Stimulated activated CD4-positive, alpha-beta T cell treated with anti-CD3 and anti-CD28 coated beads, Interleukin-2, amount 100 ng/mL, for 48 hours (primary cell): ENCODE results near the gene GINM1.

Experiments used
- DNase-seq, 2 donors: peaks; one replicate each; pipeline ENCODE4 v3.0.0-alpha.2; 2020

The GINM1 gene

DNA sequence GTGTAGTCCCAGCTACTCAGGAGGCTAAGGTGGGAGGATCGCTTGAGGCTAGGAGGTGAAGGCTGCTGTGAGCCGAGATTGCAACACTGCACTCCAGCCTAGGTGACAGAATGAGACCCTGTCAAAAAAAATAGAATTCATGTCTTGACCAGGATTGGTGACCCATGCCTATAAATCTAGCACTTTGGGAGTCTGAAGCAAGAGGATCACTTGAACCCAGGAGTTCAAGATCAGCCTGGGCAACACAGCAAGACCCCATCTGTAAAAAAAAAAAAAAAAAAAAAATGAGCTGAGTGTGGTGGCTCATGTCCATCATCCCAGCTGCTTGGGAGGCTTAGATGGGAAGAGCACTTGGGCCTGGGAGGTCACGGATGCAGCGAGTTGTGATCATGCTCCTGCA lies 34.3 kb downstream of the GINM1 start:
- no peak for DNase-seq

DNA sequence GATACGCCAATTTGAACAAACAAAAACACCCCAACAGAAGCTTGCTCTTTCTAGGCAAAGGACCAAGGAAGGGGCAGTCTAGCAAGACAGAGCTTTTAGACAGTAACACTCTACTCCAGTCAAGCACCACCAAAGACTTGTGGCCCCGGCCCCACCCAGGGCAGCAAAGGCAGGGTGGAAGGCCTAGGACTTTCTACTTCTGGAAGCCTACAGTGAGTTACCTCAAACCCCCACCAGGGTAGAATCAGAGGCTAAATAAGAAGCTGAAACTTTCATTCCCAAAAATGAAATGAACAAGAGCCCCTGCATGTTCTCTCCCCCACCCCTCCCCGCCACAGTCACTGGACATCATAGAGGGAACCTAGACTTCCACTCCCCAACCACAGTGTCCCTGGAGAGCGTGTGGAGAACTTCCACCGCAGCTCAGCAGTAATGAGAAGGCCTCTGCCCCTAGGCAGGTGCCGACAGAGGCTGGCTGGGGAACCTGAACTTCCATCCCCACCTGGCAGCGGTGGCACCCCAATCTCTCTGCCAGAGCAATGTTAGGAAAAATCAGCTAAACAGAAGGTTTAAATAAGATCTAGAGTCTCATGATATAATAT lies 42.3 kb downstream of the GINM1 start:
- no peak for DNase-seq

DNA sequence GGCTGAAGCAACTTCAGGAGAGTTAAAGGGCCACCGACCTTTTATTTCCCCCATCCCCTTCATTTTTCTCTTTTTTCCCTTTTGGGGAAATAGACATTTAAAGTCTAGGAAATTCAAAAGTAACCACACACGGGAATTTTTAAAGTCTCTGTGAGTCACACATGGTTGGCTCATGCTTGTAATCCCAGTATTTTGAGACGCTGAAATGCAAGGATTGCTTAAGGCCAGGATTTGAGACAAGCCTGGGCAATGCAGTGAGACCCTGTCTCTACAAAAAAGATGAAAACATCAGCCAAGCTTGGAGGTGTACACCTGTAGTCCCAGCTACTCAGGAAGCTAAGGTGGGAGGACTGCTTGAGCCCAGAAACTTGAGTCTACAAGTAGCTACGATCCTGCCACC lies 48.2 kb downstream of the GINM1 start:
- DNase-seq, result no peak

DNA sequence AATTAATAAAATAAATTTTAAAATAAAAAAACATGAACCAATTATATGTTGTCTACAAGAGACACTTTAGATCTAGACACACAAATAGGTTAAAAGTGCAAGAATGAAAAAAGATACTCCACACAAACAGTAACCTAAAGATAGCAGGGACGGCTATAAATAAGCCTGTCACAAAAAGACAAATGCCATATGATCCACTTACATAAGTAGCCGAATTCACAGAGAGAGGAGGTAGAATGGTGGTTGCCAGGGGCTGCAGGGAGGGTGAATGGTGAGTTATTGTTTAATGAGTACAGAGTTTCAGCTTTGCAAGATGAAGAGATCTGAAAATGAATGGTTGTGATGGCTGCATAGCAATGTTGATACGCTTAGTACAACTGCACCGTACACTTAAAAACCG lies 49.6 kb downstream of the GINM1 start:
- no peak for DNase-seq

DNA sequence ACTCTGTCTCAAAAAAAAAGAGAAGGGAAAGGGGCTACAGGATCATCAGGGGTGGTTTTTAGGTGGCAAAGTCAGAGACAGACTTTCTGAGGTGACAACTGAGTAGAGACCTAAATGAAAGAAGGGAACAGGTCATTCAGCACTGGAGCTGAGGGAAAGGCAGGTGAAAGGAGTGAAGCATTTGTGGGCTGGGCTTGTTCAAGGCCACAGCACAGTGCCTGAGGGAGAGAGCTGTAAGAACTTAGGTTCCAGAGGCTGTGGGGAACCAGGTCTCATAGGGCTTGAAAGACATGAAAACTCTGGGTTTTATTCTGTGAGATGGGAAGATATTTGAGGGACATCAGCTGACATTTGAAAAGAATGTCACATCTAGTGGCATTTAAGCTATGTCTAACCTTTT lies 61.5 kb downstream of the GINM1 start:
- no peak for DNase-seq

DNA sequence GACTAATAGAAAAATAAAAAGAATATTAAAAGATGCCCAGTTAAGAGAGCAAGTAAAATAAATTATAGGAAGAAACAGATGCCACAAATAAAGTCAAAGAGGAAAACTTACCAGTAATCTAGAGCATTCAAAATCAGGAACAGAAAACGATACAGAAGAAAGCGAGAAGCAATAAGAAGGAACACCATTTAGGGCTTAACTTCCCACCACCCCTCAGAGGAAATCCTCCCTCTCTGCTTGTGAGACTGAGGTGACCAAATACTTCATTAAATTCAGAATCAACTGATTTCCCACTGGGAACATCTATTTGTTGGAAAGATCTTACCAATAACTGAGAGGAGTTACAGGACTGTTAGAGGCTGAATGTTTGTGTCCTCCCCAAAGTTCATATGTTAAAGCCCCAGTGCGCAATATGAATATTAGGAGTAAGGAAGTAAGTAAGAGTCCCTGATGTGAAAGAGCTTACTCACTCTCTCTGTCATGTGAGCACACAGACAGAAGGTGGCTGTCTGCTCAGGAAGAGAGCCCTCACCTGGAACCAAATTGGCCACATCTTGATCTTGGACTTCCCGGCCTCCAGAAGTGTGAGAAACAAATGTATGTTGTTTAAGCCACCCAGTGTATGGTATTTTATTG lies 62.8 kb downstream of the GINM1 start:
- no peak for DNase-seq

DNA sequence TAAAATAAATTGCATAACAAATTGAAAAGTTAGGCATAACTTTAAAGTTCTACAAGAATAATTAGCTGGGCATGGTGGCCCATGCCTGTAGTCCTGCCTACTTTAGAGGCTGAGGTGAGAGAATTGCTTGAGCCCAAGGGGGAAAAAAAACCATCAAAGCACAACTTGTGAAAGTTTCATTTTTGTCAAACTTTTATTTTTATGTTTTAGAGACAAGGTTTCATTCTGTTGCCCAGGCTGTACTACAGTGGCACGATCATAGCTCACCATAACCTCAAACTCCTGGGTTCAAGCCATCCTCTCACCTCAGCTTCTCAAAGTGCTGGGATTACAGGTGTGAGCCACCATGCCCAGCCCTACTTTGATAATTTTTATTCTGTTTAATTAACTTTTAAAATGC lies 68.1 kb downstream of the GINM1 start:
- no peak for DNase-seq

DNA sequence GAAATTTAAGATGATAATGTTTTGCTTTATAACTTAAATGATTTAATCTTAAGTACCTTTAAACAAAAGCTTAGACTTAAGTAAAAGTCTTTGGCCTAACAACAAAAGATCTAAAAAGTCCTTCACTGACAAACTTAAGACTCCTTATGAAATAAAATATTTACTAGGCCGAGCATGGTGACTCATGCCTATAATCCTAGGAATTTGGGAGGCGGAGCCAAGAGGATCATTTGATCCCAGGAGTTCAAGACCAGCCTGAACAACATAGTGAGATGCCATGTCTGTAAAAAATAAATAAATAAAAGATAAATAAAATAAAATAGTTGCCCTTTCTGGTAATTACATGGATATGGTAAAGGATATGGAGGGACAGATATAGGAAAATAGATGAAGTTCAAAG lies 69.9 kb downstream of the GINM1 start:
- no peak for DNase-seq
